ENCODE data around the gene GSTM3.

- TF ChIP-seq CTCF (IDR thresholded peaks at IDR 0.05) = no peak
- TF ChIP-seq POLR2AphosphoS5 (IDR thresholded peaks at IDR 0.05) = no peak
- no peak for TF ChIP-seq EP300 (IDR thresholded peaks at IDR 0.05)
- no peak for TF ChIP-seq POLR2A (IDR thresholded peaks at IDR 0.05)
Measured at GRCh38 chr1:109787211-109787844, 46.5 kb upstream of the GSTM3 start.

Measured in upper lobe of left lung (tissue), 4 donors.